Stimulated activated naive CD4-positive, alpha-beta T cell treated with Interleukin-2 at 50 U/mL for 16 hours (primary cell): ENCODE data around the gene HFM1.
"Not testable (repeated sequence)": the region's sequence is repeated elsewhere in the genome, so short reads cannot be mapped to it uniquely, and the experiment has no call there.

Source experiments
- DNase-seq: peaks from one replicate; lab custom pipeline; 2025; lab: John Stamatoyannopoulos, UW

The HFM1 gene

GRCh38 chr1:91404151-91405012 lies at the start of gene HFM1:
Gene HFM1, minus strand, starts transcription at chr1:91404837. Its CDS starts 3,755 bp downstream, at chr1:91401082.
- no peak for DNase-seq

GRCh38 chr1:91454136-91454535 lies 49.5 kb upstream of the HFM1 start:
- DNase-seq: no peak

GRCh38 chr1:91450260-91450659 lies 45.6 kb upstream of the HFM1 start:
- no peak for DNase-seq

GRCh38 chr1:91447782-91448181 lies 43.1 kb upstream of the HFM1 start:
- DNase-seq: not testable (repeated sequence)

- not testable (repeated sequence) for DNase-seq
Observed at GRCh38 chr1:91441980-91442379, 37.3 kb upstream of the HFM1 start.

GRCh38 chr1:91440847-91441246 lies 36.2 kb upstream of the HFM1 start:
- no peak for DNase-seq

- DNase-seq: no peak
Observed at GRCh38 chr1:91439016-91439415, 34.4 kb upstream of the HFM1 start.

GRCh38 chr1:91428182-91428798 lies 23.7 kb upstream of the HFM1 start:
- DNase-seq: no peak

- DNase-seq: no peak
Observed at GRCh38 chr1:91427741-91428140, 23.1 kb upstream of the HFM1 start.

GRCh38 chr1:91422523-91422922 lies 17.9 kb upstream of the HFM1 start:
- DNase-seq: not testable (repeated sequence)

GRCh38 chr1:91412371-91412770 lies 7.7 kb upstream of the HFM1 start:
- no peak for DNase-seq

- DNase-seq: no peak
Observed at GRCh38 chr1:91406773-91407389, 2.2 kb upstream of the HFM1 start.

- no peak for DNase-seq
Observed at GRCh38 chr1:91402023-91402422, 2.6 kb downstream of the HFM1 start.

GRCh38 chr1:91400133-91400725 lies 4.4 kb downstream of the HFM1 start:
- DNase-seq: no peak

GRCh38 chr1:91398291-91398690 lies 6.3 kb downstream of the HFM1 start:
- no peak for DNase-seq

- no peak for DNase-seq
Observed at GRCh38 chr1:91397605-91398004, 7.0 kb downstream of the HFM1 start.

GRCh38 chr1:91393042-91393441 lies 11.6 kb downstream of the HFM1 start:
- no peak for DNase-seq

- DNase-seq: no peak
Observed at GRCh38 chr1:91386109-91386508, 18.5 kb downstream of the HFM1 start.

- no peak for DNase-seq
Observed at GRCh38 chr1:91383456-91383855, 21.2 kb downstream of the HFM1 start.

- no peak for DNase-seq
Observed at GRCh38 chr1:91381844-91382243, 22.8 kb downstream of the HFM1 start.

- no peak for DNase-seq
Observed at GRCh38 chr1:91374086-91374485, 30.6 kb downstream of the HFM1 start.

GRCh38 chr1:91372230-91372629 lies 32.4 kb downstream of the HFM1 start:
- not testable (repeated sequence) for DNase-seq

- DNase-seq: no peak
Observed at GRCh38 chr1:91349524-91349923, 55.1 kb downstream of the HFM1 start.
